ENCODE results near the gene KIAA1671. TPM values are rescaled to one million over a fixed set of nuclear protein-coding genes. Genes with fewer than 3 reads are reported as not detected.

Gene KIAA1671
- polyA plus RNA-seq, 3 donors: not detected

DNA sequence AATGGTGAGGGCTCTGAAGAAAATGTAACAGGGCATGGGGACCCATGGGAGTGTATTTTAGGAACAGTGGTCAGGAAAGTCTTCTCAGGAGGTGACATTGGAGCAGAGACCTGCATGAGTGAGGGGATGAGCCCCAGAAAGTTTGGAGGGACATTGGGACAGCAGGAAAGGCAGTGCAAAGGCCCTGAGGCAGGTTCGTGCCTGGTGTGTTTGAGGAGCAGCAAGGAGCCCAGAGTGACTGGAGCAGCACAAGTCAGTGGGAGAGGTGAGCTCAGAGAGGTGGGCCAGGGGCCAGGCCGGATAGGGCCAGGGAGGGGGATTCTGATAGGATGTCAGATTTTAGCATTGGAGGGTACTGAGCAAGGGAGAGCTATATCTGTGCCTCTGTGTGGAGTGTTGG, 167.1 kb downstream of the KIAA1671 start:
- H3K36me3 ChIP-seq (replicated peaks in 1 of 2; ENCODE audit: control insufficient read depth in 1 of 2, insufficient read depth in 2 of 2, low read length in 2 of 2): no peaks in the 10 kb centered on the region
- 91% methylated on average over 1 of the region's 2 CpGs for WGBS (ENCODE audit: insufficient coverage)
- H4K20me1 ChIP-seq (ENCODE audit: insufficient read depth, low read length): no peaks in the 10 kb centered on the region
- H3K79me2 ChIP-seq (ENCODE audit: insufficient read depth, low read length): no peaks in the 10 kb centered on the region
- intact Hi-C loops (cut with micrococcal nuclease): no loop called here
- Mint-ChIP-seq H3K27me3 (ENCODE audit: low read depth in 3 of 3) (peaks cover 6 to 18% (median 13%) of the 10 kb centered on the region in 3 donors), H3K9me3 (peaks cover 0 to 5% (median 3%) of the 10 kb centered on the region in 7 donors), H3K4me1 (no peaks in the 10 kb centered on the region), H3K4me3 (no peak overlapping the region), H3K27ac (no peak overlapping the region), H3K36me3 (no peaks in the 10 kb centered on the region)
- H3K27me3 ChIP-seq (ENCODE audit: control insufficient read depth in 2 of 2, insufficient read depth in 2 of 2, low read length in 2 of 2): no peaks in the 10 kb centered on the region
- H3K4me1 ChIP-seq (ENCODE audit: control insufficient read depth in 1 of 2, insufficient read depth in 2 of 2, low read length in 2 of 2): no peaks in the 10 kb centered on the region
- H3K4me2 ChIP-seq (replicated peaks; ENCODE audit: extremely low read depth, low read length, poor library complexity, severe bottlenecking): no peak overlapping the region
- DNase-seq: no peak
- H3K27ac ChIP-seq (ENCODE audit: low read depth in 1 of 2, low read length in 2 of 2): no peak overlapping the region
- peaks cover 0 to 2% of the 10 kb centered on the region in 2 donors for H3K9me3 ChIP-seq (replicated peaks in 1 of 2; ENCODE audit: control insufficient read depth in 1 of 2, insufficient read depth in 1 of 2, low read length in 2 of 2)
- no peak overlapping the region for H3K4me3 ChIP-seq (replicated peaks in 1 of 3; ENCODE audit: low read depth in 2 of 3, low read length in 3 of 3)
- TF ChIP-seq, protein P1, sequence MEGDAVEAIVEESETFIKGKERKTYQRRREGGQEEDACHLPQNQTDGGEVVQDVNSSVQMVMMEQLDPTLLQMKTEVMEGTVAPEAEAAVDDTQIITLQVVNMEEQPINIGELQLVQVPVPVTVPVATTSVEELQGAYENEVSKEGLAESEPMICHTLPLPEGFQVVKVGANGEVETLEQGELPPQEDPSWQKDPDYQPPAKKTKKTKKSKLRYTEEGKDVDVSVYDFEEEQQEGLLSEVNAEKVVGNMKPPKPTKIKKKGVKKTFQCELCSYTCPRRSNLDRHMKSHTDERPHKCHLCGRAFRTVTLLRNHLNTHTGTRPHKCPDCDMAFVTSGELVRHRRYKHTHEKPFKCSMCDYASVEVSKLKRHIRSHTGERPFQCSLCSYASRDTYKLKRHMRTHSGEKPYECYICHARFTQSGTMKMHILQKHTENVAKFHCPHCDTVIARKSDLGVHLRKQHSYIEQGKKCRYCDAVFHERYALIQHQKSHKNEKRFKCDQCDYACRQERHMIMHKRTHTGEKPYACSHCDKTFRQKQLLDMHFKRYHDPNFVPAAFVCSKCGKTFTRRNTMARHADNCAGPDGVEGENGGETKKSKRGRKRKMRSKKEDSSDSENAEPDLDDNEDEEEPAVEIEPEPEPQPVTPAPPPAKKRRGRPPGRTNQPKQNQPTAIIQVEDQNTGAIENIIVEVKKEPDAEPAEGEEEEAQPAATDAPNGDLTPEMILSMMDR (IDR thresholded peaks at IDR 0.05): no peak
- H2AFZ ChIP-seq (ENCODE audit: insufficient read depth, low read depth, low read length, poor library complexity, severe bottlenecking): no peak overlapping the region
- H3K9ac ChIP-seq (ENCODE audit: insufficient read depth, low read length, poor library complexity, severe bottlenecking): no peak overlapping the region

GRCh38 chr22:25120093-25120561, 167.6 kb downstream of the KIAA1671 start:
- Histone ChIP-seq H3K9ac (ENCODE audit: insufficient read depth, low read length, poor library complexity, severe bottlenecking) (no peak overlapping the region), H2AFZ (ENCODE audit: insufficient read depth, low read depth, low read length, poor library complexity, severe bottlenecking) (no peak overlapping the region), H3K4me1 (ENCODE audit: control insufficient read depth in 1 of 2, insufficient read depth in 2 of 2, low read length in 2 of 2) (no peaks in the 10 kb centered on the region), H3K79me2 (ENCODE audit: insufficient read depth, low read length) (no peaks in the 10 kb centered on the region), H3K4me3 (replicated peaks in 1 of 3; ENCODE audit: low read depth in 2 of 3, low read length in 3 of 3) (no peak overlapping the region), H4K20me1 (ENCODE audit: insufficient read depth, low read length) (no peaks in the 10 kb centered on the region), H3K36me3 (replicated peaks in 1 of 2; ENCODE audit: control insufficient read depth in 1 of 2, insufficient read depth in 2 of 2, low read length in 2 of 2) (no peaks in the 10 kb centered on the region), H3K27me3 (ENCODE audit: control insufficient read depth in 2 of 2, insufficient read depth in 2 of 2, low read length in 2 of 2) (no peaks in the 10 kb centered on the region), H3K4me2 (replicated peaks; ENCODE audit: extremely low read depth, low read length, poor library complexity, severe bottlenecking) (no peak overlapping the region), H3K27ac (ENCODE audit: low read depth in 1 of 2, low read length in 2 of 2) (no peak overlapping the region), H3K9me3 (replicated peaks in 1 of 2; ENCODE audit: control insufficient read depth in 1 of 2, insufficient read depth in 1 of 2, low read length in 2 of 2) (peaks cover 0 to 2% of the 10 kb centered on the region in 2 donors)
- Mint-ChIP-seq H3K27ac (no peak overlapping the region), H3K27me3 (ENCODE audit: low read depth in 3 of 3) (peaks cover 5 to 16% (median 13%) of the 10 kb centered on the region in 3 donors), H3K4me1 (no peaks in the 10 kb centered on the region), H3K9me3 (peaks cover 0 to 5% (median 3%) of the 10 kb centered on the region in 7 donors), H3K4me3 (no peak overlapping the region), H3K36me3 (no peaks in the 10 kb centered on the region)
- TF ChIP-seq, protein P1 (IDR thresholded peaks at IDR 0.05): no peak
- WGBS (ENCODE audit: insufficient coverage): 71% methylated on average over 2 of the region's 3 CpGs
- DNase-seq: no peak
- intact Hi-C loops (cut with micrococcal nuclease): no loop called here

Measured in CD14-positive monocyte (primary cell).